HG02763 (cell line): ENCODE data around the gene CCSER1.
"Not testable (repeated sequence)": the region's sequence is repeated elsewhere in the genome, so short reads cannot be mapped to it uniquely, and the experiment has no call there.

Experiments used
- ATAC-seq: cut with Tn5 transposase; IDR thresholded peaks from one replicate; pipeline ENCODE4 v1.9.1; 2021; ENCODE audit warnings: mild to moderate bottlenecking, moderate library complexity; ENCODE audit not compliant: unreplicated experiment

The CCSER1 gene

DNA sequence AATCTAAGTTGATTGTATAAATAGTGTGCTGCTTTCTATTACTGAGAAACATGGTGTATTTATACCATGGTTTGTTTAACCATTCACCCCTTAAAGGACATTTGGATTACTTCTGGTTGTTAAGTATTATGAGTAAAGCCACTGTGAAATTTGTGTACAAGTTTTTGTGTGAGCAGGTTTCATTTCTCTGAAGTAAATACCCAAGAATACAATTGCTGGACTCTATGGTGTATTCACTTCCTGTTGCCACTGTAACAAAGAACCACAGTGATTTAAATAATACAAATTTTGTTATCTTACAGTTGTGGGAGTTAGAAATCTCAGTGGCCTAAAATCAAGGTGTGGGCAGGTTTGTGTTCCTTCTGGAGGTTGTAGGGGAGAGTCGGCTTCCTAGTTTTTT, 869.6 kb downstream of the CCSER1 start:
- ATAC-seq = no peak

DNA sequence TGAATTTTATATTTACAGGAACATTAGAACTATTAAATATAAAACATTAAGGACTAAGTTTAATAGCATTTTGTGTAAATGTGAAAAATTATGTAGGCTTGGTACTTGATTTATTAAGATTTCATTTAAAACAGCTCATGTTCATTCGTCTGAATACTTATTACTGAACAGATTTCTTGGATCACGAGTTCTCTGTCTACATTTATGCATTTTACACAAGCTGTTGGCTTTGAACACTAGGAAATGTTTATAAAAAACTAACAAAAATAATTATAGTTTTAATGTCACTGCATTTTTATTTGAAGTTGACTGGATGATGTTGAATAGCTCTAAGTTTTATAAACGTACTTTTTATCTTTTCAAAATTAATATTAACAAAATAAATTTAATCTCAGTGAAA, 888.7 kb downstream of the CCSER1 start:
- no peak for ATAC-seq

DNA sequence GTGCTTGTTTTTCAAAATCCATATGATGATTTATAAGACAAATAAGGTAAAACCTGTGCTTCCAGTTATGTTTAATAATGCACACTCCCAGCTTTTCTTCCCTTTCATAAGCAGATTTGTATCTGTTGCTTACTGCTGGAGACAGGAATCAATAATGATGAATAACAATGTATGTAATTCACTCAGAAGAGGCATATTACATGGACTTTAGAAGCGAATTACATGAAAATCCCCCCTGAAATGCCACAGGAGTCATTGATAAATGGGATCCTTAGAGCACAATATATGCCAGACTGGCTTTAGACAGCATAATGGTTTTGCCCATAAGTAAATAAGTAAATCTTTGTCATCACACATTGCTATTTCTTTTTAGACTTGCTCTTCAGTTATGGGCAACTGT, 892.3 kb downstream of the CCSER1 start:
- ATAC-seq = no peak

DNA sequence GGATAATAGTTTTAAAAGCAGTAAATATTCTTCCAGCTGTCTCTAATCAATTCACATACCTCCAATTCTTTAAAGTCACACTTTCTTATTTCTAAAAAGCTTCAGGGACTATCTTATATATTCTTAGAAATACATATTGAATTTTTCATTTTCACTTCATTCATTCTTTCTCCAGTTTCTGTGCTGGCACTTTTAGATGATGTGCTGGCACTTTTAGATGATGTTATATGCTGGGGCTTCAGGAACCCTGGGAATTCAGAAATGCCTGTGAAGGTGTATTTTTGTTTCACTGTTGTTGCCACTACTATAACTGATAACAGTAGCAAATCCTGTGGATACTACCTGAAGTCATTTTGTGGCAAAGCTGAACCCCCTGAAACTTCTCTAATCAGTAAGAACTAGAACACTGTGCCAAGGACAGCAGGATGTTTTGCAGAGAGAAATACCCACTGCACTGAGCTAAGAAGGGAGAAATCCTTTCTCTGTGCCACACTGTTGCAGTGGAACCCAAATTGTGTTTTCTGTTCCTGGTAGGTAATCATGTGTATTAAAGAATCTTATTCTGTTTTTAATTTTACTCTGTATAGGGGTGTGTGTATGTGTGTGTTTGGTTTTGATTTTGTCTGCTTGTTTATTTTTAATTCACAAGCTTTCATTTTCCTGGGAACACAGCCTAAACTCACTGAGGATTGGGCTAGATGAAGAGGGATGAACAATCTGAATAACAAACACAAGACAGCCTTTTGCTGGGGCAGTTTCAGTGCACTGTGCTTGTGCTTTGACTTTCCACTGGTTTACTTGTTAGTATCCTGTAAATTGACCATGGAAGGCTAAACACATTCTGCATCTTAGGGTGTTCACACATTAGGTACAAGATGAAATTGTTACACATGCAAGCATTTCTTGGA, 898.3 kb downstream of the CCSER1 start:
- ATAC-seq = no peak

DNA sequence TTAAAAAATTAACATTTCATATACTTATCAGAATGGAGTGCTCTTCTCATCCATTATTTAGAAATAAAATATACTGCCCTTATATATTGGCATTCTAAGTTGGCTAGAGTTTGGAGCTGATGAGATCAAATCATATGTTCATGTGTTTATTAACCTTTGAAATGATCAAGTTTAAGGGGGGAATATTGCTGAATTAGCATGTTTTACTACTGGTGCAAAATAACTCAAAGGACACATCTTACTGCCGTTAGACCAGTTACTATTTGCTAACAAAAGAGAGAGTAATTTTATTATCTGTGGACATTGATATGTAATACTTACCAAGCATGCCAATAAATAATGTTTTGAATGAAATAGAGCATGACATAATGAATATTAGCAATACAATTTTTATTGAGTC, 901.0 kb downstream of the CCSER1 start:
- ATAC-seq = no peak

DNA sequence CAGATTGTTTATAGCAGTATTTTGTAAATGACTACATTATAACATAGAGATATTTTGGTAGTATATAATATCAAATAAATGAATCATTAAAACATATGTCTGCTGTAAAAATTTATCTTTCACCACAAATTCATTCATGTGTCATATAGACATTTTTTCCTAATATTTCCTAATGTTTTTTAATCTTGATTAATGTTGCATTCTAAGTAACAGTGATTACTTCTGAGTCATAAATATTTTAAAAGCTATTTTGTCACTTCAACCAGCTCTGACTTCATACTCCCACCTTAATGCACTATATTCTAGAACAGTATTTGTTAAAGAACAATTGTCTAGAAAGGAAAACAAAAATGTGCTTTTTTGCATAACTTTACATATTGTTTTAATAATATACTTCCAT, 904.6 kb downstream of the CCSER1 start:
- ATAC-seq = no peak

DNA sequence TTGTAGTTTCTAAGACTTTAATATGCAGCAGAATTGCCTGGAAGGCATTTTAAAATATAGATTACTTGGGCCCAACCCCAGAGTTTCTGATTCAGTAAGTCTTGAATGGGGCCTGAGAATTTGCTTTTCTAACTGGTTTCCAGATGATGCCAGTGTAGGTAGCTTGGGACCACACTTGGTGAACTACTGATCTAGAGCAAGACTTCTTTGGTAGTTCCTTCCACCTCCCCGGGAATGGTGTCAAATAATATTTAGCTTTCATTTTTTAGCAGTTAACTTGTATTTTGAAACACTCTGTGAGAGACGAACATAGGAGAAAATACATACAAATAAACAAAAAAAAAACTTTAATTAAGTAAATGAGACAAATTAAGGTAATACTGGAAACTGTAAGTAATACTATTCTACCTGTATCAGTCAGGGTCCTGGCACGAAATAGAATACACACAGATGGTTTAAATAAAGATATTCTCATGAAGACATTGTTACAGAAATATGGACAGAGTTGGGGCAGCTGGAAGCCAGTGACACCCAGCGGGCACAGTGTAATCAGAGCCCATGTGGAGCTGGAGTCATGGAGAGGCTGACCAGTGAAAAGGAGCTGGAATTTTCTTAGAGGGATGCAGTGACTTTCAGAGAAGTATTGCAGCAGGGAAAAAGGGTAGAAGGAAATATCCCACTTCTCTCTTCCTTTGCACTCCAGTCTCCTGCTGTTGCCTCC, 905.7 kb downstream of the CCSER1 start:
- ATAC-seq = no peak

DNA sequence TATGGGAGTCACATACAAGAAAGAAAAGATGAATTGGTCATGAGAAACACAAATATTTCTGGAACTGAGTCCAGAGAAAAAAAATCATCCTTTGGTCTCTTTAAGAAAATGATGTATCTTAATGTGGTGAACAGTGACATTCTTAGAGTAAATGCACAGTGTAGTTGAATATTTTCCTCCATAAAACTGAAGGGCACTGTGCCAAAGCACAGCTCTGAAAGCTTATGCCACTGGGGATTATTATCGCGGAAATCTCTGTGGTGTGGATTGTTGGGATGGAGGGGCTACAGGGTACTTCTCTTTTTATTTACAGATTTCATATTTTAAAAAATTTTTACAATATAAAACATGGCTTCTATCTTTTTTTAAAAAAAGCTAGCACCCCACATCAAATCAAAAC, 908.1 kb downstream of the CCSER1 start:
- ATAC-seq = no peak

DNA sequence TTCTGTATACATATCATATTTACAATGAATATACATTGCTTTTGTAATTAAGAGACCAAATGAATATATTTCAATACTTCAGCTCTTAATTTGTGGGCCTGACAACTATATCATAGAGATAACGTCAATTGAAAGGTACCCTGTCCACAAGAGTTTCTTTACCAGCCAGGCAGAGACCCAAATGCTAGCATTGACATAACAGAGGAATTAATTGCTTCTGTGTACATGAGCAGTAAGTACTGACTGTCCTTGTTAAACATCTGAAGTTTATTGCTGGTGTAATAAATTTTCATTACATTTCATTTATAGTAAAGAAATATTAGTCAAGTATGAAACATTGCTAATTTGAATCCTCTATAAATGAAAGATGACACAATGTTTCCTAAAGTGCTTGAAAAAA, 910.8 kb downstream of the CCSER1 start:
- ATAC-seq = no peak

DNA sequence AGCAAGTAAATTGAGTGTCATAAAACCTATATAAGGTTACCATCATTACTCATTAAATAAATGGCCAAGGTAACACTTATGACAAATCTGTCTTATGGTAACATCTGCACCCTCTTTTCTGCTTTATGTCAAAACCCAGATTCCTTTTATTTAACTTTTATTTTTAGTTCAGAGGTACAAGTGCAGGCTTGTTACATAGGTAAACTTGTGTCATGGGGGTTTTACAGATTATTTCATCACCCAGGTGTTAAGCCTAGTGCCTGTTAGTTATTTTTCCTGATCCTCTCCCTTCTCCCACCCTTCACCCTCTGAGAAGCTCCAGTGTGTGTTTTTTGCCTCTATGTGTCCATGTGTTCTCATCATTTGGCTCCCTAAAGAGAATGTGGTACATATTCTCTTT, 930.7 kb downstream of the CCSER1 start:
- no peak for ATAC-seq

DNA sequence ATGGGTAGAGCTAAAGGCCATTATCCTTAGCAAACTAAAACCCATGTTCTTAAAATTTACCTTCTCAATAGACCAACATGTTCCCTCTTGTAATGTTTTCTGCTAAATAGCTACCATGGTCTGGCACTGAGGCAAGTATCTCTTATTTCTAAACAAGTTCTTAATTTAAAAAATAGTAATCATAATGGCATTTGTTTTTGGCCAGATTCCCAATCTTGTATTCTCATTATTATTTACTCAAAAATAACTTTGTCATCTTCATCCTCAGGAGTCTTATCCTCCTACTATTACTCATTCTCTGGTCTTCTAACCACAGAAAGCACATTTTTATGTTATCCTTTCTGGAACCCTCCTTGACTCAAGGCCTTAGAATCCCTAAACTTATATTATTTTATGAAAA, 931.2 kb downstream of the CCSER1 start:
- no peak for ATAC-seq

DNA sequence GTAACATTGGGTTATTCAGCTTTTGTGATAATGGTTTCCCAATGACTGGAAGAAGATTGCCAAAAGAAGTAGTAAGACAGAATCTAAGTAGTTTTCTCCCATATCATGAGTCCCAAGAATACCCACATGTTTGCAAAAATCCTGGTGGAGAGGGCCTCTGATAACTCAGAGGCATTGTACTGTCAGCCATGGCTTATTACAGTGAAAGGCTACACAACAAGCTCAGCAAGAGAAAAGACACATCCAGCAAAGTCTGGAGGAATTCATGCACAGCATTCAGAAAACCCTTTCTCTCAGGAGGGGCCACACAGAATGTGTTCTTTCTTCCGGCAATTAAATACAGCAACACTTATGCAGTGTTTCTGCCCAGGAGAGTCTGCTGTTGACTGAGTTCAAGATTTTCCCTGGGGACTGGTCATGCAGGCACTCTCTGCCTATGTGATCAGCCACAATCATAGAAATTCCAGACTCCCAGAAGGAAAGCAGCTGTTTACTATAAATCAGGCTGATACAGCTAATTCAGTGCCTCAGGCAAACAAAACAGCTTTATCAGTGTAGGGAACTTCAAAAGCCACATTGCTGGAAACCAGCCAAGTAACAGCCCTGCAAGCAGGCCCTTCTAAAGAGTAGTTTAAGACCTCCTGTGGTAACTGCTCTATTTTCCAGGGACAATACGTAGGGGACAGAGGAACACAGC, 937.1 kb downstream of the CCSER1 start:
- ATAC-seq = no peak

DNA sequence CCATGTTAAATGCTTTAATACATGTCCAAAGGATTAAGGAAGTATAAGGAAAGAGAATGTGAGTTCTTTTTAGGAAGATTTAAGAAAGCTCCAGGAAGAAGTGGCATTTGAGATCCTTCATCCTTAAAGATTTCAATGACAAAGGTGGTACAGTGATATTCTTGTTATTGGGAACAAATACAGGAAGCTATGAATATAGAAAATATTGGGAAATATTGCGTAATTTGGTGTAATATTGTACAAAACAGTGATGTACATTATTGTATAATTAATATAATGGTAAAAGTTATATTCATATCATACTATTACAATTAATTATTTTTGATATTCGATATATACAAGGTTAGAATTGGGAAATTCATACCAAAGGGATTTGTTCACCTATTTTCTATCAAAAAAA, 937.9 kb downstream of the CCSER1 start:
- ATAC-seq = no peak

DNA sequence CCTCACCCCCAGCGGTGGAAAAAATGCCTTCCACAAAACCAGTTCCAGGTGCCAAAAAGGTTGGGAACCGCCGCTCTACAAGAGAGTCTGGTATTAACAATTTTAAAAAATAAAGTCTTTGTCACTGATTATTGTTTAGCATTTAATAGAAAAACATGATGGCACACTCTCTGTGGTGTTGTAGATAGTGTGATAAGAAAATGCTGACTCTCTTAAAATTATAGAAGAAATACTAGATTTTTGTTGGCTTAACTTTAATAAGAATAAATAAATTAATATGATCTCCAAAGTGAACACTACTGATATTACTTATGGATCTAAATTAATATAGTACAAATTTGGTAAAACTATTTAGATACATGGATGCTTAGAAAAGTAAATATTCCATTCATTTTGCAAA, 943.5 kb downstream of the CCSER1 start:
- no peak for ATAC-seq

DNA sequence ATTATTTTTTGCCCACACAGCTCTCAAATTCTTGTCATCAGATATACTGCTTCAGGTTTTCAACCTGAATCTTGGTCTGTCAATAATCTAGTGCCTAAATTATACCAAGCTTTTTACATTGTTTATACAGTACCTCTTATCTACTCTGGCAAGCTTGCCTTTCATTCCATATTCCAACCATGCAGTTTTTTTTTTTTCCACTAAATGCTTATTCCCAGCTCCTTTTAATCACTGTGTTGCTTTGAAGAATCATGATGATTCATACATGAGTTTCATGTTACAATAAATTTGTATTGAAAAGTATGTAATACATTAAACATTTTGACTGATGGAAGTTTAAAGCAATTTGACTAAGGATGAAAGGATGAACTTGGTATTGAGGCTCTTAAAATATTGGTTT, 949.0 kb downstream of the CCSER1 start:
- ATAC-seq = no peak

DNA sequence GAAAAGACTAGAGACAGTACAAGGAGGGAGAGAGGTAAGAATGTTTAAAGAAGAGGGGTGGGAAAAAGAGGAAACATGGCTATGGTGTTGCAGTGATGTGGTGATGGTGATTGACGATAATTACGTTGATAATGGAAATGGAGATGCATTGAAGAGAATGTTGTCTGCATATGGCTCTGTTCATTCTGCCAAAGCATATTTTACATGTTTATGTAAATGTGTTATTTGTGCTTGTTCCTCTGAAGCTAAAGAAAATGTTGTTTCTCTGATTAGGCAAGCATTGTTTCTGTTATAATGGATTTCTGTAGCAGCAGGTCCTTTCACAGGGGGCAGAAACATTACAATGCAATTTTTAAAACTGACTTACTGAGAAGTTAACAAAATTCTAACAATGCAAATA, 958.8 kb downstream of the CCSER1 start:
- ATAC-seq = no peak

DNA sequence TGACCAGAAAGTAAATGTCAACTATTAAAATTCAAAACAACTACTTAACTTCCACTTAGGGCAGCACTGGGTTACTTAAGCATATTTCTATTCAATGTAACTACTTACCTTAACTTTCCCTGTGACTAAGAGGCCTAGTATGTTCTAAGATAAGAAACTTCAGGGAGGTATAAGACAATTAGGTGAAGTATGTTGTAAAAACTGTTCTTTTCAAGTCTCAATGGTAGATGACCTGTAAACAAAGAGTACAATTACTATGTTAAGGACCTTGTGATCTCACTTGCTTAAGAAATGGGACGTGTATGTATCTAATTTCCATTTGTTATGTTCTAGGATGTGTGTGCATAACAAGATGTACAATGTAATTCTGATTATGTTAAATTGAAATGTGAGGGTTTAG, 960.5 kb downstream of the CCSER1 start:
- no peak for ATAC-seq

DNA sequence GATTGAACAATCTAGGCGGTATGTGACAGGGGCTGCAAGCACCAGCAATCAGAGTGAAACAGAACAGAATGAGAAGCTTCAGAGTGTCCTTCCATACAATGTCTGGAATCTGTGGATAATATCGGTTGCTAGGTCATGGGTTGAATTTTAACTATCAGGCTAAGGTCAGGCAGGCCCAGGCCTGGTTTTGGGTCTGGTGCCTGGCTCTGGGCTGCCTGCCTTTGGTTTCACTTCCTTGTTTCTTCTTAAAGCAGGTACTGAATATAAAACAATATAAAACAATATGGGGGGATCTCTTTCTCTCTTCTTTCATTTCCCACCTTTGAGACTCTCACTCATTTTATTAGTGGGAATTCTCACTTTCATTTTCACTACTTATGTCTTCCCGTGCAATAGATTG, 962.0 kb downstream of the CCSER1 start:
- no peak for ATAC-seq

DNA sequence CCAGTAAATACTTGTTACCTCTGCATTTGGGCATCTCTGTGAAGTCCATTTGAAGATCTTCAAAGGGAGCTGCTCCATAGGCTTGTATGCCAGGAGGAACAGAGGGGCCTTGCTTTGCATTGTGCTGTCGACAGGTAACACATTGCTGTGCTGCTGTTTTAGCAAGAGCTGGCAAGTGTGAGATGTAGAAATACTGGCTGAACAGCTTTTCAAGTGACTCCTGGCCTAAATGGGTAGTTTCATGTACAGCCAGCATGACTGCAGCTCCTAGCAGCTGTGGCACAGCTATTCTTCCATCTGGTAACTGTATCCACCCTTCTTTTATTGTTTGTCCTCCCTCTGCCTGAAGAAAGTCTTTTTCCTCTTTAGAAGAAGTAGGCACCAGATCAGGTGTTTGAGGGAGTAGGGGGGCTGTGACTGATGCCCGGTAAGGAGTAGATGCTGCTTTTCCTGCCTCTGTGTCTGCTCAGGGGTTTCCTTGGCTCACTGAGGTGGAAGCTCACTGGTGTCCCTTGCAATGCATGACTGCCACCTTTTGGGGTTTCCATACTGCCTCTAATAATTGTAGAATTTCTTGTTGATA, 965.3 kb downstream of the CCSER1 start:
- no peak for ATAC-seq

DNA sequence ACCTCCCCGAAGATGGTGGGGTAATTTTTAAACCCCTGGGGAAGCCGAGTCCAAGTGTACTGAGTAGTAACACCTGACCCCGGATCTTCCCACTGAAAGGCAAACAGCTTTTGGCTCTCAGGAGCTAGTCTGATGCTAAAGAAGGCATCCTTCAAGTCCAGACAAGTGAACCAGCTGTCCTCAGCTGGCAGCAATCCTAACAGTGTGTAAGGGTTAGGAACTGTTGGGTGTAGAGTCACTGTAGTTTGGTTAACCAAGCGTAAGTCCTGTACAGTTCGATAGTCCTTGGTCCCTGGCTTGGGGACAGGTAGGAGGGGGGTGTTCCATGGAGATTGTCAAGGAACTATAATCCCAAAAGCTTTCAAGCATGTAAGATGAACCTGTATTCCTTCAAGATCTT, 967.0 kb downstream of the CCSER1 start:
- not testable (repeated sequence) for ATAC-seq

DNA sequence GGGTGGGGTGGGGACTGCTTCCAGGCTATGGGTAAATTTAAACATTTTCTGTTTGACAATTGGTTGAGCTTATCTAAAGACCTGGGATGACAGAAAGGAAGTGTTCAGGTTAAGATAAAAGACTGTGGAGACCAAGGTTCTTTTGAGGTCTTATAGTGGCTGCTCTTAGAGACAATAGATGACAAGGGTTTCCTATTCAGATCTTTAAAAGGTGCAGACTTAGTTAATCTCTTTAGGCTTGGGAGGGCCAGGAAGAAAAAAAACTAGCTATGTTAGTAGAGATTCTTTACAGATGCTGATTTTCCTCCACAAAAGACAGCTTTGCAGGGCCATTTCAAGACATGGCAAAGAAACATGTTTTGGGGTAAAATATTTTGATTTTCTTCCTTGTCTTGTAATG, 972.5 kb downstream of the CCSER1 start:
- no peak for ATAC-seq
